Measurements from ENCODE around the gene INPP5A.
"Not testable (repeated sequence)": the region's sequence is repeated elsewhere in the genome, so short reads cannot be mapped to it uniquely, and the experiment has no call there.

INPP5A gene

GRCh38 chr10:132810807-132811700 is 273.5 kb downstream of the INPP5A start:
- no peak overlapping the region for H3K27ac Mint-ChIP-seq
- H3K9me3 Mint-ChIP-seq: no peaks in the 10 kb centered on the region
- H3K27me3 Mint-ChIP-seq: peaks cover 1% of the 10 kb centered on the region
- H3K36me3 Mint-ChIP-seq (ENCODE audit: low read depth): no peaks in the 10 kb centered on the region
- H3K4me3 Mint-ChIP-seq: no peak overlapping the region
- intact Hi-C loops (cut with micrococcal nuclease): no loop called here
- no peaks in the 10 kb centered on the region for H3K4me1 Mint-ChIP-seq (ENCODE audit: low read depth)

- Mint-ChIP-seq H3K4me3 (no peak overlapping the region), H3K36me3 (ENCODE audit: low read depth) (no peaks in the 10 kb centered on the region), H3K4me1 (ENCODE audit: low read depth) (no peaks in the 10 kb centered on the region), H3K27ac (no peak overlapping the region), H3K27me3 (peaks cover 1% of the 10 kb centered on the region), H3K9me3 (no peaks in the 10 kb centered on the region)
- intact Hi-C loops (cut with micrococcal nuclease): no loop called here
These were observed 274.4 kb downstream of the INPP5A start for GRCh38 chr10:132811891-132812481.

- intact Hi-C loops (cut with micrococcal nuclease): no loop called here
- Mint-ChIP-seq H3K4me1 (ENCODE audit: low read depth) (no peaks in the 10 kb centered on the region), H3K27me3 (peaks cover 1% of the 10 kb centered on the region), H3K4me3 (no peak overlapping the region), H3K9me3 (no peaks in the 10 kb centered on the region), H3K36me3 (ENCODE audit: low read depth) (no peaks in the 10 kb centered on the region), H3K27ac (no peak overlapping the region)
These were observed 274.9 kb downstream of the INPP5A start for GRCh38 chr10:132812520-132812919.

- Mint-ChIP-seq H3K36me3 (ENCODE audit: low read depth) (no peaks in the 10 kb centered on the region), H3K4me3 (no peak overlapping the region), H3K27me3 (peaks cover 1% of the 10 kb centered on the region), H3K27ac (no peak overlapping the region), H3K9me3 (no peaks in the 10 kb centered on the region), H3K4me1 (ENCODE audit: low read depth) (no peaks in the 10 kb centered on the region)
- intact Hi-C loops (cut with micrococcal nuclease): no loop called here
These were observed 275.4 kb downstream of the INPP5A start for GRCh38 chr10:132813001-132813401.

- Mint-ChIP-seq H3K27me3 (peaks cover 3% of the 10 kb centered on the region), H3K36me3 (ENCODE audit: low read depth) (no peaks in the 10 kb centered on the region), H3K27ac (no peak overlapping the region), H3K4me3 (no peak overlapping the region), H3K4me1 (ENCODE audit: low read depth) (no peaks in the 10 kb centered on the region), H3K9me3 (no peaks in the 10 kb centered on the region)
- intact Hi-C loops (cut with micrococcal nuclease): no loop called here
These were observed 276.2 kb downstream of the INPP5A start for GRCh38 chr10:132813560-132814468.

- no peaks in the 10 kb centered on the region for H3K36me3 Mint-ChIP-seq (ENCODE audit: low read depth)
- H3K9me3 Mint-ChIP-seq: no peaks in the 10 kb centered on the region
- peaks cover 3% of the 10 kb centered on the region for H3K27me3 Mint-ChIP-seq
- H3K4me3 Mint-ChIP-seq: no peak overlapping the region
- no peaks in the 10 kb centered on the region for H3K4me1 Mint-ChIP-seq (ENCODE audit: low read depth)
- intact Hi-C loops (cut with micrococcal nuclease): no loop called here
- no peak overlapping the region for H3K27ac Mint-ChIP-seq
These were observed 276.9 kb downstream of the INPP5A start for GRCh38 chr10:132814469-132814856.

GRCh38 chr10:132815168-132815857 is 277.7 kb downstream of the INPP5A start:
- Mint-ChIP-seq H3K4me1 (ENCODE audit: low read depth) (no peaks in the 10 kb centered on the region), H3K4me3 (no peak overlapping the region), H3K9me3 (no peaks in the 10 kb centered on the region), H3K36me3 (ENCODE audit: low read depth) (no peaks in the 10 kb centered on the region), H3K27me3 (peaks cover 4% of the 10 kb centered on the region), H3K27ac (no peak overlapping the region)
- intact Hi-C loops (cut with micrococcal nuclease): no loop called here

GRCh38 chr10:132816718-132817117 is 279.1 kb downstream of the INPP5A start:
- Mint-ChIP-seq H3K27ac (no peak overlapping the region), H3K9me3 (no peaks in the 10 kb centered on the region), H3K4me1 (ENCODE audit: low read depth) (no peaks in the 10 kb centered on the region), H3K4me3 (no peak overlapping the region), H3K27me3 (peaks cover 4% of the 10 kb centered on the region), H3K36me3 (ENCODE audit: low read depth) (no peaks in the 10 kb centered on the region)
- intact Hi-C loops (cut with micrococcal nuclease): no loop called here

- Mint-ChIP-seq H3K4me3 (no peak overlapping the region), H3K36me3 (ENCODE audit: low read depth) (no peaks in the 10 kb centered on the region), H3K27ac (no peak overlapping the region), H3K9me3 (no peaks in the 10 kb centered on the region), H3K4me1 (ENCODE audit: low read depth) (no peaks in the 10 kb centered on the region), H3K27me3 (peaks cover 4% of the 10 kb centered on the region)
- intact Hi-C loops (cut with micrococcal nuclease): no loop called here
These were observed 280.2 kb downstream of the INPP5A start for GRCh38 chr10:132817701-132818211.

GRCh38 chr10:132820056-132820455 is 282.5 kb downstream of the INPP5A start:
- peaks cover 4% of the 10 kb centered on the region for H3K27me3 Mint-ChIP-seq
- no peaks in the 10 kb centered on the region for H3K9me3 Mint-ChIP-seq
- H3K4me1 Mint-ChIP-seq (ENCODE audit: low read depth): no peaks in the 10 kb centered on the region
- H3K27ac Mint-ChIP-seq: no peak overlapping the region
- intact Hi-C loops (cut with micrococcal nuclease): no loop called here
- H3K4me3 Mint-ChIP-seq: no peak overlapping the region
- no peaks in the 10 kb centered on the region for H3K36me3 Mint-ChIP-seq (ENCODE audit: low read depth)

GRCh38 chr10:132825783-132826523 is 288.4 kb downstream of the INPP5A start:
- H3K27ac Mint-ChIP-seq; H3K27me3 Mint-ChIP-seq; intact Hi-C loops (cut with micrococcal nuclease); H3K4me3 Mint-ChIP-seq; H3K9me3 Mint-ChIP-seq; H3K36me3 Mint-ChIP-seq (ENCODE audit: low read depth); H3K4me1 Mint-ChIP-seq (ENCODE audit: low read depth): not testable (repeated sequence)

- intact Hi-C loops (cut with micrococcal nuclease): no loop called here
- H3K27ac Mint-ChIP-seq: no peak overlapping the region
- H3K36me3 Mint-ChIP-seq (ENCODE audit: low read depth): peaks cover 5% of the 10 kb centered on the region
- H3K4me3 Mint-ChIP-seq: no peak overlapping the region
- no peaks in the 10 kb centered on the region for H3K4me1 Mint-ChIP-seq (ENCODE audit: low read depth)
- peaks cover 13% of the 10 kb centered on the region for H3K27me3 Mint-ChIP-seq
- H3K9me3 Mint-ChIP-seq: no peaks in the 10 kb centered on the region
These were observed 289.2 kb downstream of the INPP5A start for GRCh38 chr10:132826524-132827422.
